Neural cell (in vitro differentiated cells): ENCODE results near the gene CPA1. TPM values are rescaled to one million over a fixed set of nuclear protein-coding genes. Genes with fewer than 3 reads are reported as not detected.
"Not testable (repeated sequence)": the region's sequence is repeated elsewhere in the genome, so short reads cannot be mapped to it uniquely, and the experiment has no call there.

Source experiments
- H2AFZ ChIP-seq: fragments of 200-600, 300-800 bp; sonication (generic), shearing (Covaris generic); 2 replicates; pipeline ENCODE4 v1.6.0; 2014; ENCODE audit warnings: low read depth, mild to moderate bottlenecking, antibody characterized with exemption, low read length, moderate library complexity
- H3F3A ChIP-seq: fragments of 200-600 bp; shearing (Covaris generic); 2 replicates; pipeline ENCODE4 v1.6.1; 2016; ENCODE audit warnings: mild to moderate bottlenecking, moderate library complexity, mixed read lengths, antibody characterized with exemption, low read length; ENCODE audit not compliant: insufficient read depth, poor library complexity, severe bottlenecking
- H3K27ac ChIP-seq: fragments of 200-600, 300-800 bp; sonication (generic), shearing (Covaris generic); 2 replicates; pipeline ENCODE4 v1.5.1; 2014; ENCODE audit warnings: mild to moderate bottlenecking, low read length, moderate library complexity
- H3K27me3 ChIP-seq: fragments of 300-800, 200-600 bp; sonication (generic), shearing (Covaris generic); 2 replicates; pipeline ENCODE4 v1.6.0; 2014; ENCODE audit warnings: mild to moderate bottlenecking, low read depth, low read length, moderate library complexity; ENCODE audit not compliant: insufficient read depth
- H3K36me3 ChIP-seq: fragments of 300-800, 200-600 bp; sonication (generic), shearing (Covaris generic); 2 replicates; pipeline ENCODE4 v1.5.1; 2014; ENCODE audit warnings: mild to moderate bottlenecking, antibody characterized with exemption, low read length, moderate library complexity; ENCODE audit not compliant: insufficient read depth
- H3K4me2 ChIP-seq: fragments of 300-800, 200-600 bp; sonication (generic), shearing (Covaris generic); 2 replicates; pipeline ENCODE4 v1.6.0; 2014; ENCODE audit warnings: mild to moderate bottlenecking, low read length
- H3K4me3 ChIP-seq: fragments of 300-800, 200-600 bp; sonication (generic), shearing (Covaris generic); 2 replicates; pipeline ENCODE4 v1.5.1; 2014; ENCODE audit warnings: mild to moderate bottlenecking, low read length, moderate library complexity
- H3K79me2 ChIP-seq: fragments of 200-600 bp; shearing (Covaris generic); replicated peaks from 2 replicates; pipeline ENCODE4 v1.6.0; 2014; ENCODE audit warnings: mild to moderate bottlenecking, low read length, moderate library complexity; ENCODE audit not compliant: insufficient read depth
- H3K9ac ChIP-seq: fragments of 300-800, 200-600 bp; sonication (generic), shearing (Covaris generic); 2 replicates; pipeline ENCODE4 v1.6.1; 2016; ENCODE audit warnings: mild to moderate bottlenecking, low read length, mixed read lengths
- H3K9me2 ChIP-seq: fragments of 200-600 bp; shearing (Covaris generic); 2 replicates; pipeline ENCODE4 v1.6.1; 2016; ENCODE audit warnings: mild to moderate bottlenecking, low read length, mixed read lengths; ENCODE audit not compliant: insufficient read depth
- H3K9me3 ChIP-seq: fragments of 200-600, 300-800 bp; sonication (generic), shearing (Covaris generic); 2 replicates; pipeline ENCODE4 v1.6.1; 2016; ENCODE audit warnings: mild to moderate bottlenecking, mixed run types, low read length, moderate library complexity, mixed read lengths
- H4K20me1 ChIP-seq: fragments of 200-600 bp; shearing (Covaris generic); 2 replicates; pipeline ENCODE4 v1.6.1; 2016; ENCODE audit warnings: mild to moderate bottlenecking, mixed run types; ENCODE audit not compliant: insufficient read depth
- EP300 ChIP-seq: fragments of 450-650 bp; conservative IDR thresholded peaks from 2 replicates; pipeline ENCODE4 v1.6.1; 2014; ENCODE audit warnings: antibody characterized with exemption, mild to moderate bottlenecking, moderate library complexity; ENCODE audit not compliant: poor library complexity, severe bottlenecking
- EZH2 ChIP-seq: fragments of 200-600, 300-800 bp; shearing (Covaris generic), sonication (generic); IDR thresholded peaks from 2 replicates; pipeline ENCODE4 v1.6.1; 2014; ENCODE audit warnings: antibody characterized with exemption, low read length, borderline replicate concordance, mild to moderate bottlenecking; ENCODE audit not compliant: insufficient read depth, poor library complexity, severe bottlenecking
- MXI1 ChIP-seq: fragments of 450-650 bp; conservative IDR thresholded peaks from 2 replicates; pipeline ENCODE4 v1.6.1; 2014; ENCODE audit warnings: antibody characterized with exemption, mild to moderate bottlenecking; ENCODE audit not compliant: poor library complexity, severe bottlenecking
- POLR2AphosphoS5 ChIP-seq: IDR thresholded peaks from 2 replicates; pipeline ENCODE4 v1.6.1; 2012
- RAD21 ChIP-seq: fragments of 450-650 bp; conservative IDR thresholded peaks from 2 replicates; pipeline ENCODE4 v1.6.1; 2014; ENCODE audit warnings: antibody characterized with exemption, mild to moderate bottlenecking, moderate library complexity
- SMC3 ChIP-seq: fragments of 450-650 bp; conservative IDR thresholded peaks from 2 replicates; pipeline ENCODE4 v1.6.1; 2014; ENCODE audit warnings: antibody characterized with exemption, mild to moderate bottlenecking, moderate library complexity; ENCODE audit not compliant: poor library complexity
- TAF1 ChIP-seq: IDR thresholded peaks from 2 replicates; pipeline ENCODE4 v1.6.1; 2012; ENCODE audit warnings: low read depth
- polyA plus RNA-seq: library from polyadenylated mRNA; depleted of rRNA; stranded (reverse); fragments of >200 nt; gene quantifications from 2 replicates; pipeline ENCODE4 v1.2.3, GENCODE V29; 2014
- TF ChIP-seq, protein P1 (sequence below): fragments of 450-650 bp; IDR thresholded peaks from 2 replicates; pipeline ENCODE4 v1.5.1; 2014; ENCODE audit warnings: antibody characterized with exemption, mild to moderate bottlenecking, moderate library complexity; ENCODE audit not compliant: poor library complexity, severe bottlenecking
- TF ChIP-seq, protein P2 (sequence below): IDR thresholded peaks from 2 replicates; pipeline ENCODE4 v1.6.1; 2012; ENCODE audit warnings: borderline replicate concordance

The CPA1 gene
- polyA plus RNA-seq, 1 donor from 2014 or later, result not detected

DNA sequence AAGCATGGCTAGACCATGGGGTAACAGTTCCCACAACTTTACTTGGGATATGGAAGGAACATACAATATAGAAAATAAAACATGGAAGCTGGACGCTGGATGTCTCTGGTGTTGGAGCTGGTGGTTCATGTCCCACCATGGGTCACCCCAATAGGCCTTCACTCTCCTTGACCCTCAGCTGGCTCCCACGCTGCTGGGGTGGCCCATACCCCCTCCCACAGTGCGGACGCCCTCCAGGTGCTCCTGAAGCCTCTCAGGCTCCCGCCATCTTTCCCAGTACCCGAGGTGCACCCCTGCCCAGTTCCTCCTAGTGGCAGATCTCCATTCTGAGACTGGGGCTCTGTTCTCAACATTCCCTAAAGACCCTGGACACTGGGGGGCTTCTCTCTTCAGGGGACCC is 5.8 kb upstream of the CPA1 start:
- H3K9ac ChIP-seq, result no peak overlapping the region

DNA sequence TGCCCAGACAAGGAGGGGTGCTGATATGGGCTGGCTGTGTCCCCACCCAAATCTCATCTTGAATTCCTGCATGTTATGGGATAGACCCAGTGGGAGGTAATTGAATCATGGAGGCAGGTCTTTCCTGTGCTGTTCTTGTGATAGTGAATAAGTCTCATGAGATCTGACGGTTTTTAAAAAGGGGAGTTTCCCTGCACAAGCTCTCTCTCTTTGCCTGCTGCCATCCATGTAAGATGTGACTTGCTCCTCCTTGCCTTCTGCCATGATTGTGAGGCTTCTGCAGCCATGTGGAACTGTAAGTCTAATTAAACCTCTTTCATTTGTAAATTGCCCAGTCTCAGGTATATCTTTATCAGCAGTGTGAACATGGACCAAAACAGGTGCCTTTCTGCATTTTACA is 3.8 kb upstream of the CPA1 start:
- not testable (repeated sequence) for H3K27me3 ChIP-seq, H3K36me3 ChIP-seq, H3K9me3 ChIP-seq, H3K9ac ChIP-seq, H2AFZ ChIP-seq, H3K9me2 ChIP-seq, H3F3A ChIP-seq, H3K4me2 ChIP-seq, H3K27ac ChIP-seq, H3K79me2 ChIP-seq, H4K20me1 ChIP-seq, H3K4me3 ChIP-seq

More for the DNA sequence above, 5.8 kb upstream of the CPA1 start:
- H3K36me3 ChIP-seq, result no peaks in the 10 kb centered on the region
- no peaks in the 10 kb centered on the region for H3K9me3 ChIP-seq
- no peak overlapping the region for H3K4me2 ChIP-seq
- H3K27me3 ChIP-seq, result no peaks in the 10 kb centered on the region
- no peaks in the 10 kb centered on the region for H3K79me2 ChIP-seq
- TF ChIP-seq, protein P1, sequence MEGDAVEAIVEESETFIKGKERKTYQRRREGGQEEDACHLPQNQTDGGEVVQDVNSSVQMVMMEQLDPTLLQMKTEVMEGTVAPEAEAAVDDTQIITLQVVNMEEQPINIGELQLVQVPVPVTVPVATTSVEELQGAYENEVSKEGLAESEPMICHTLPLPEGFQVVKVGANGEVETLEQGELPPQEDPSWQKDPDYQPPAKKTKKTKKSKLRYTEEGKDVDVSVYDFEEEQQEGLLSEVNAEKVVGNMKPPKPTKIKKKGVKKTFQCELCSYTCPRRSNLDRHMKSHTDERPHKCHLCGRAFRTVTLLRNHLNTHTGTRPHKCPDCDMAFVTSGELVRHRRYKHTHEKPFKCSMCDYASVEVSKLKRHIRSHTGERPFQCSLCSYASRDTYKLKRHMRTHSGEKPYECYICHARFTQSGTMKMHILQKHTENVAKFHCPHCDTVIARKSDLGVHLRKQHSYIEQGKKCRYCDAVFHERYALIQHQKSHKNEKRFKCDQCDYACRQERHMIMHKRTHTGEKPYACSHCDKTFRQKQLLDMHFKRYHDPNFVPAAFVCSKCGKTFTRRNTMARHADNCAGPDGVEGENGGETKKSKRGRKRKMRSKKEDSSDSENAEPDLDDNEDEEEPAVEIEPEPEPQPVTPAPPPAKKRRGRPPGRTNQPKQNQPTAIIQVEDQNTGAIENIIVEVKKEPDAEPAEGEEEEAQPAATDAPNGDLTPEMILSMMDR, result no peak
- TF ChIP-seq SMC3 (no peak), EZH2 (no peak), RAD21 (no peak), TAF1 (no peak), MXI1 (no peak), EP300 (no peak), POLR2AphosphoS5 (no peak)
- TF ChIP-seq, protein P2, sequence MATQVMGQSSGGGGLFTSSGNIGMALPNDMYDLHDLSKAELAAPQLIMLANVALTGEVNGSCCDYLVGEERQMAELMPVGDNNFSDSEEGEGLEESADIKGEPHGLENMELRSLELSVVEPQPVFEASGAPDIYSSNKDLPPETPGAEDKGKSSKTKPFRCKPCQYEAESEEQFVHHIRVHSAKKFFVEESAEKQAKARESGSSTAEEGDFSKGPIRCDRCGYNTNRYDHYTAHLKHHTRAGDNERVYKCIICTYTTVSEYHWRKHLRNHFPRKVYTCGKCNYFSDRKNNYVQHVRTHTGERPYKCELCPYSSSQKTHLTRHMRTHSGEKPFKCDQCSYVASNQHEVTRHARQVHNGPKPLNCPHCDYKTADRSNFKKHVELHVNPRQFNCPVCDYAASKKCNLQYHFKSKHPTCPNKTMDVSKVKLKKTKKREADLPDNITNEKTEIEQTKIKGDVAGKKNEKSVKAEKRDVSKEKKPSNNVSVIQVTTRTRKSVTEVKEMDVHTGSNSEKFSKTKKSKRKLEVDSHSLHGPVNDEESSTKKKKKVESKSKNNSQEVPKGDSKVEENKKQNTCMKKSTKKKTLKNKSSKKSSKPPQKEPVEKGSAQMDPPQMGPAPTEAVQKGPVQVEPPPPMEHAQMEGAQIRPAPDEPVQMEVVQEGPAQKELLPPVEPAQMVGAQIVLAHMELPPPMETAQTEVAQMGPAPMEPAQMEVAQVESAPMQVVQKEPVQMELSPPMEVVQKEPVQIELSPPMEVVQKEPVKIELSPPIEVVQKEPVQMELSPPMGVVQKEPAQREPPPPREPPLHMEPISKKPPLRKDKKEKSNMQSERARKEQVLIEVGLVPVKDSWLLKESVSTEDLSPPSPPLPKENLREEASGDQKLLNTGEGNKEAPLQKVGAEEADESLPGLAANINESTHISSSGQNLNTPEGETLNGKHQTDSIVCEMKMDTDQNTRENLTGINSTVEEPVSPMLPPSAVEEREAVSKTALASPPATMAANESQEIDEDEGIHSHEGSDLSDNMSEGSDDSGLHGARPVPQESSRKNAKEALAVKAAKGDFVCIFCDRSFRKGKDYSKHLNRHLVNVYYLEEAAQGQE, result no peak
- H3K27ac ChIP-seq, result no peak overlapping the region
- H3F3A ChIP-seq, result no peaks in the 10 kb centered on the region
- H3K4me3 ChIP-seq, result no peak overlapping the region
- no peaks in the 10 kb centered on the region for H4K20me1 ChIP-seq
- H2AFZ ChIP-seq, result no peak overlapping the region
- H3K9me2 ChIP-seq, result no peaks in the 10 kb centered on the region

DNA sequence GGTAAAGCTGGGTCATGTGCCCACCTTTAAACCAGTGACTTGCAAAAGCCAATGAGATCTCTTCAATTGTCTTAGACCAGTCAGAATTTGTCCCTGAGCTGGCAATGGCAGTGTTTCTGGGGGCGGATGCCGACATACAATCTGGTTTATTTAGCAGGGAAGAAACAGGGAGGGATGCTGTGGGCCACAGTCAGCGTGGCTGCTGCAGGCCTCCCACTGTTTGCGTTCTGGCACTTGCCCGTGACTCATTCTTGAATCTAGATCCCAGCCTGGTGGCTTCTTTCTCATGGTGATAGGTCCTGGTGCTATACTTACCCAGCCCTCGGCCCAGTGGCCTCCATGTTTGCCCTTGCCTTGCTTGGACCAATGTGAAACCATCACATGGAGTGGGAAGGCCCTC is 3.1 kb upstream of the CPA1 start:
- H3K4me2 ChIP-seq, result no peak overlapping the region
- H3K9me3 ChIP-seq, result no peaks in the 10 kb centered on the region
- no peak overlapping the region for H3K4me3 ChIP-seq
- no peaks in the 10 kb centered on the region for H3K79me2 ChIP-seq
- no peak overlapping the region for H3K27ac ChIP-seq
- TF ChIP-seq, protein P2, result no peak
- TF ChIP-seq RAD21 (no peak), POLR2AphosphoS5 (no peak), TAF1 (no peak), MXI1 (no peak), EP300 (no peak), SMC3 (no peak), EZH2 (no peak)
- TF ChIP-seq, protein P1, result no peak
- no peaks in the 10 kb centered on the region for H3F3A ChIP-seq
- H3K36me3 ChIP-seq, result no peaks in the 10 kb centered on the region
- no peaks in the 10 kb centered on the region for H3K9me2 ChIP-seq
- no peak overlapping the region for H3K9ac ChIP-seq
- no peaks in the 10 kb centered on the region for H4K20me1 ChIP-seq
- no peak overlapping the region for H2AFZ ChIP-seq
- no peaks in the 10 kb centered on the region for H3K27me3 ChIP-seq
